A549 (cell line): ENCODE results near the gene TMPRSS11E. TPM values are rescaled to one million over a fixed set of nuclear protein-coding genes. Genes with fewer than 3 reads are reported as not detected.

Experiments
- ATAC-seq, 2 experiments: fragments of 200-7000 bp in 1 of 2; fragments of >200 bp in 1 of 2; cut with Nextera tagmentation in 1 of 2; cut with Tn5 transposase in 1 of 2; 3 replicates each; pipeline versions ENCODE4 v1.8.0 to v1.9.1; 2018 to 2020; ENCODE audit warnings: mild to moderate bottlenecking in 1 of 2, moderate library complexity in 1 of 2
- CTCF ChIA-PET: fragments of 300-600 bp; sonication (Branson Sonifier 250); formaldehyde crosslinking; extraction: SDS; loops from one replicate; lab custom pipeline; 2021; ENCODE audit warnings: antibody characterized with exemption, inconsistent platforms; lab: Yijun Ruan, JAX
- POLR2A ChIA-PET: fragments of 350-600 bp; formaldehyde crosslinking; extraction: SDS; loops from one replicate; lab custom pipeline; 2021; ENCODE audit warnings: antibody characterized with exemption, inconsistent platforms; lab: Yijun Ruan, JAX
- DNase-seq, 2 experiments: peaks; one replicate each; pipeline versions ENCODE4 v3.0.0 to v3.0.0-alpha.2; 2011 to 2016; ENCODE audit warnings: low read depth in 1 of 2, low spot score in 1 of 2
- FAIRE-seq: peaks from 2 replicates; lab custom pipeline; 2011; peaks lifted over from hg19 to GRCh38; lab: Jason Lieb, UNC
- H3K27ac ChIP-seq, 2 experiments: fragments of >200 bp; sonication (Bioruptor Twin); formaldehyde crosslinking; 3 replicates each; pipeline ENCODE4 v1.5.1; 2016 to 2017
- H3K4me1 ChIP-seq: fragments of >200 bp; sonication (Bioruptor Twin); formaldehyde crosslinking; 3 replicates; pipeline ENCODE4 v1.6.1; 2016
- H3K4me2 ChIP-seq: fragments of >200 bp; sonication (Bioruptor Twin); formaldehyde crosslinking; 3 replicates; pipeline ENCODE4 v1.6.1; 2016
- H3K4me3 ChIP-seq: fragments of >200 bp; sonication (Bioruptor Twin); formaldehyde crosslinking; 3 replicates; pipeline ENCODE4 v1.5.1; 2016
- H3K9me3 ChIP-seq: fragments of >200 bp; sonication (Bioruptor Twin); formaldehyde crosslinking; 3 replicates; pipeline ENCODE4 v1.6.1; 2016
- CEBPB ChIP-seq, 2 experiments: fragments of >200 bp in 1 of 2; sonication (Bioruptor Twin) in 1 of 2; formaldehyde crosslinking in 1 of 2; IDR thresholded peaks; 2 replicates each; pipeline ENCODE4 v1.6.1; 2012 to 2016
- CHD4 ChIP-seq: fragments of 200-600 bp; sonication (generic); IDR thresholded peaks from 2 replicates; pipeline ENCODE4 v1.6.1; 2016; ENCODE audit warnings: antibody characterized with exemption, mild to moderate bottlenecking, borderline replicate concordance
- EP300 ChIP-seq, 2 experiments: fragments of >200 bp; sonication (Bioruptor Twin); formaldehyde crosslinking; IDR thresholded peaks; 2 replicates in 1 of 2; 3 replicates in 1 of 2; pipeline ENCODE4 v1.6.1; 2016 to 2017
- ESRRA ChIP-seq: fragments of 150-350 bp; IDR thresholded peaks from 2 replicates; pipeline ENCODE4 v1.6.1; 2014; ENCODE audit warnings: mild to moderate bottlenecking, low read length, borderline replicate concordance
- FOSB ChIP-seq: fragments of 250-450 bp; sonication (Bioruptor Pico); IDR thresholded peaks from 2 replicates; pipeline ENCODE4 v1.5.0; 2020; ENCODE audit warnings: mild to moderate bottlenecking, moderate library complexity
- FOSL2 ChIP-seq, 2 experiments: fragments of 450-650 bp in 1 of 2; fragments of >200 bp in 1 of 2; sonication (Bioruptor Twin) in 1 of 2; formaldehyde crosslinking; IDR thresholded peaks; 2 replicates each; pipeline versions ENCODE4 v1.5.0 to v1.6.1; 2016 to 2020; ENCODE audit warnings: mild to moderate bottlenecking in 1 of 2, moderate library complexity in 1 of 2
- FOXS1 ChIP-seq: fragments of 250-450 bp; sonication (Bioruptor Pico); IDR thresholded peaks from 2 replicates; pipeline ENCODE4 v1.5.0; 2020; ENCODE audit warnings: mild to moderate bottlenecking, moderate library complexity
- HMGXB4 ChIP-seq: fragments of 250-450 bp; sonication (Bioruptor Pico); IDR thresholded peaks from 2 replicates; pipeline ENCODE4 v1.5.0; 2021; ENCODE audit warnings: mild to moderate bottlenecking, moderate library complexity, borderline replicate concordance
- HOXB5 ChIP-seq: fragments of 250-450 bp; sonication (Bioruptor Pico); IDR thresholded peaks from 2 replicates; pipeline ENCODE4 v1.5.0; 2020; ENCODE audit warnings: mild to moderate bottlenecking, moderate library complexity
- KDM5A ChIP-seq: fragments of 200-600 bp; sonication (generic); IDR thresholded peaks from 2 replicates; pipeline ENCODE4 v1.6.1; 2016; ENCODE audit warnings: antibody characterized with exemption, mild to moderate bottlenecking
- MAFK ChIP-seq: fragments of 450-650 bp; IDR thresholded peaks from 2 replicates; pipeline ENCODE4 v1.6.1; 2014; ENCODE audit not compliant: partially characterized antibody
- MAZ ChIP-seq: fragments of 150-350 bp; IDR thresholded peaks from 2 replicates; pipeline ENCODE4 v1.6.1; 2014; ENCODE audit warnings: antibody characterized with exemption, low read depth, low read length, borderline replicate concordance
- NR3C1 ChIP-seq: fragments of >200 bp; sonication (Bioruptor Twin); formaldehyde crosslinking; IDR thresholded peaks from 3 replicates; pipeline ENCODE4 v1.6.1; 2017
- POLR2A ChIP-seq: IDR thresholded peaks from 2 replicates; pipeline ENCODE4 v1.6.1; 2012; ENCODE audit warnings: mild to moderate bottlenecking, low read length
- RAD21 ChIP-seq, 2 experiments: fragments of >200 bp in 1 of 2; sonication (Bioruptor Twin) in 1 of 2; formaldehyde crosslinking in 1 of 2; IDR thresholded peaks in 1 of 2; conservative IDR thresholded peaks in 1 of 2; 2 replicates in 1 of 2; 3 replicates in 1 of 2; pipeline ENCODE4 v1.6.1; 2012 to 2018; ENCODE audit warnings: inconsistent platforms in 1 of 2
- RARB ChIP-seq: fragments of 250-450 bp; sonication (Bioruptor Pico); IDR thresholded peaks from 2 replicates; pipeline ENCODE4 v1.8.0; 2021; ENCODE audit warnings: mild to moderate bottlenecking, moderate library complexity
- RCOR1 ChIP-seq: fragments of 150-350 bp; IDR thresholded peaks from 2 replicates; pipeline ENCODE4 v1.6.1; 2014; ENCODE audit warnings: antibody characterized with exemption, low read length, low read depth
- RNF2 ChIP-seq: fragments of 200-600 bp; sonication (generic); IDR thresholded peaks from 2 replicates; pipeline ENCODE4 v1.6.1; 2016; ENCODE audit warnings: low read depth, mild to moderate bottlenecking, antibody characterized with exemption, moderate library complexity, borderline replicate concordance
- TP53 ChIP-seq: fragments of 250-450 bp; sonication (Bioruptor Pico); IDR thresholded peaks from 2 replicates; pipeline ENCODE4 v1.5.0; 2021; ENCODE audit warnings: mild to moderate bottlenecking, moderate library complexity
- USF2 ChIP-seq: fragments of 450-650 bp; IDR thresholded peaks from 2 replicates; pipeline ENCODE4 v1.6.1; 2014; ENCODE audit warnings: antibody characterized with exemption
- WGBS: methylation state at CpG from one replicate; pipeline ENCODE4 v1.1.6; 2017; ENCODE audit errors: missing lambda C conversion rate; 5-methylcytosine and 5-hydroxymethylcytosine counted together
- polyA minus RNA-seq: library from RNA; depleted of rRNA, polyadenylated mRNA; stranded (reverse); fragments of >200 nt; gene quantifications from 2 replicates; pipeline ENCODE4 v1.2.3, GENCODE V29; 2011; rRNA and poly(A)+ RNA removed
- polyA plus RNA-seq, 4 experiments: library from polyadenylated mRNA; depleted of rRNA in 3 of 4; stranded (reverse); fragments of >200 nt; fragmentation: RNase III in 1 of 4; extraction: RNeasy Plus Mini Kit Qiagen cat#74134 plus additional on column Dnase treatment in 1 of 4; gene quantifications; 2 replicates in 3 of 4; 3 replicates in 1 of 4; pipeline ENCODE4 v1.2.3, GENCODE V29; 2011 to 2017
- TF ChIP-seq, protein P1 (sequence below): IDR thresholded peaks from 2 replicates; pipeline ENCODE4 v1.6.1; 2012
- TF ChIP-seq, protein P2 (sequence below): fragments of >200 bp; sonication (Bioruptor Twin); formaldehyde crosslinking; IDR thresholded peaks from 2 replicates; pipeline ENCODE4 v1.6.1; 2016
- TF ChIP-seq, protein P3 (sequence below): fragments of >200 bp; sonication (Bioruptor Twin); formaldehyde crosslinking; IDR thresholded peaks from 3 replicates; pipeline ENCODE4 v1.6.1; 2016

Gene TMPRSS11E, protein sequence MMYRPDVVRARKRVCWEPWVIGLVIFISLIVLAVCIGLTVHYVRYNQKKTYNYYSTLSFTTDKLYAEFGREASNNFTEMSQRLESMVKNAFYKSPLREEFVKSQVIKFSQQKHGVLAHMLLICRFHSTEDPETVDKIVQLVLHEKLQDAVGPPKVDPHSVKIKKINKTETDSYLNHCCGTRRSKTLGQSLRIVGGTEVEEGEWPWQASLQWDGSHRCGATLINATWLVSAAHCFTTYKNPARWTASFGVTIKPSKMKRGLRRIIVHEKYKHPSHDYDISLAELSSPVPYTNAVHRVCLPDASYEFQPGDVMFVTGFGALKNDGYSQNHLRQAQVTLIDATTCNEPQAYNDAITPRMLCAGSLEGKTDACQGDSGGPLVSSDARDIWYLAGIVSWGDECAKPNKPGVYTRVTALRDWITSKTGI
- polyA plus RNA-seq (2011; rRNA removed), result not detected in 2 replicates
- polyA plus RNA-seq (2012; cell fraction: cytosol; rRNA removed), result not detected in 2 replicates
- polyA plus RNA-seq (2012; cell fraction: nucleus; rRNA removed), result not detected in 2 replicates
- not detected in 3 replicates for polyA plus RNA-seq (2017; fragmentation: RNase III; extraction: RNeasy Plus Mini Kit Qiagen cat#74134 plus additional on column Dnase treatment)
- not detected in 2 replicates for polyA minus RNA-seq

DNA sequence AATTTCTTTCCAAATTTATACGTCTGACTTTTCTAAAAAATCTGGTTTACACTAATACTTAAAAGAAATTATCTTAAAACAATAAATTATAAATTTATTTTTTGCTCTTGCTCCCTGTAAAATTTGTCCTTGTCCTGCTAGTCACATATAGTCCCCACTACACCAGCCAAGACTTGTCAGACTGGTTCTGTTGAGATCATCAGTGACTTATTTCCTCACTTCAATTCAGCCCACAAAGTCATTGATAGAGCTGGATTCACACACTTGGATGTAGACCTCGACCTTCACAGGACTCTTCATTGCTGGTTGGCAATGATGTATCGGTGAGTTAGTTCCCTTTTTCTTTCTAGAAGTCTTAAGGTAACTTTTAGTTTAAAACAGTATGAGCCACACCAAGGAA lies at the start of gene TMPRSS11E:
TMPRSS11E (plus strand) TSS at position 263 of the 400 bp plus-strand sequence; CDS start at position 313, 50 bp downstream.
- no peak for ATAC-seq
- no peak within 1 kb of the TSS for H3K4me2 ChIP-seq
- FAIRE-seq, result no peak
- H3K9me3 ChIP-seq, result no peaks in the 10 kb centered on the region
- H3K4me1 ChIP-seq, result no peaks in the 10 kb centered on the region
- ChIA-PET POLR2A (no interaction called here), CTCF (no interaction called here)
- no peak for TF ChIP-seq HOXB5
- TF ChIP-seq, all 56 proteins: peak for 0
- DNase-seq, result no peak
- Histone ChIP-seq H3K27ac (no peak within 1 kb of the TSS), H3K4me3 (no peak within 1 kb of the TSS)
- WGBS, result 49% methylated on average over 3 of the region's 3 CpGs

DNA sequence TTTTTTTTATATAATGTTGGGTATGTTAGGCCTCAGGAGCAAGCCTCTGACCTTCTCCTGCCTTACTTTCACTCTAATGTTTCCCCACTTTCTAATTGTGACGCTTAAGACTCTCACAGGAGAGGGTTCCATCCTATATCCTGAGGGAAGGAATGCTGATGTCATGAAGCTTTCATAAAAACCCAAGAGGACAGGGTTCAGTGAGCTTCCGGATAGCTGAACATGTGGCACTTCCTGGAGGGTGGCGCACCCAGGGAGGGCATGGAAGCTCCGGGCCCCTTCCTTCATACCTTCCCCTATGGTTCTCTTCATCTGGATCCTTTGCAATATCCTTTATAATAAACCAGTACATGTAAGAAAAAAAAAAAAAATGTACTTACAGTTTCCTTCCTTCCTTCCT lies 48.0 kb upstream of the TMPRSS11E start:
- H3K4me2 ChIP-seq, result no peak overlapping the region
- CTCF ChIA-PET, result no interaction called here
- WGBS, result 80% methylated on average over 4 of the region's 4 CpGs
- DNase-seq, result no peak
- no peak for FAIRE-seq
- no peak overlapping the region for H3K4me3 ChIP-seq
- TF ChIP-seq, protein P1, sequence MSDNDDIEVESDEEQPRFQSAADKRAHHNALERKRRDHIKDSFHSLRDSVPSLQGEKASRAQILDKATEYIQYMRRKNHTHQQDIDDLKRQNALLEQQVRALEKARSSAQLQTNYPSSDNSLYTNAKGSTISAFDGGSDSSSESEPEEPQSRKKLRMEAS, result no peak
- TF ChIP-seq NR3C1 (no peak), RARB (CRISPR knock-in tag) (no peak), FOSL2 (IDR thresholded peaks at IDR 0.05) (no peak), FOSL2 (CRISPR knock-in tag; IDR thresholded peaks at IDR 0.05) (no peak), TP53 (no peak)
- TF ChIP-seq, protein P2, sequence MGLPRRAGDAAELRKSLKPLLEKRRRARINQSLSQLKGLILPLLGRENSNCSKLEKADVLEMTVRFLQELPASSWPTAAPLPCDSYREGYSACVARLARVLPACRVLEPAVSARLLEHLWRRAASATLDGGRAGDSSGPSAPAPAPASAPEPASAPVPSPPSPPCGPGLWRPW, result no peak
- TF ChIP-seq, all 56 proteins: peak for 0
- no peak for ATAC-seq
- H3K4me1 ChIP-seq, result no peaks in the 10 kb centered on the region
- no peak overlapping the region for H3K27ac ChIP-seq
- POLR2A ChIA-PET, result no interaction called here
- H3K9me3 ChIP-seq, result no peaks in the 10 kb centered on the region

DNA sequence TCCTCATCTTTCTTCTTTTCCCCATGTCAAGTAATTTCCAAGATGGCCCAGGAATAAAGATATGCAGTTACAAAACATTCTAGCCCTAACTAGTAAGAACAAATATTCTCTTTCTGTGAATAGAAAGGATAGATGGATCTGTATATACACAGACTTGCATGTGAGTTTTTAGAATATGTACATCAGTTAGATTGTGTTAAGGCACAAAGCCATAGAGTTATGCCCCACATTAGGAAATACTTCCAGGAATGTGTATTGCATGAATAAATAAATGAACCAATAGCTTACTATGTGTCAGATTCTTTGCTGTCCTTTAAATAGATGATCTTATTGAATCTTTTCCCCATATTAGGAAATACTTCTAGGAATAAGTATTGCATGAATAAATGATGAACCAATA lies 46.0 kb upstream of the TMPRSS11E start:
- ATAC-seq (no peak), DNase-seq (no peak), FAIRE-seq (no peak)
- H3K4me1 ChIP-seq, result no peaks in the 10 kb centered on the region
- ChIA-PET POLR2A (no interaction called here), CTCF (no interaction called here)
- no peak overlapping the region for H3K4me3 ChIP-seq
- no peaks in the 10 kb centered on the region for H3K9me3 ChIP-seq
- no peak for TF ChIP-seq RAD21 (conservative IDR thresholded peaks at IDR 0.05 in 1 of 2, IDR thresholded peaks at IDR 0.05 in 1 of 2)
- TF ChIP-seq MAZ, result no peak
- TF ChIP-seq EP300 (IDR thresholded peaks at IDR 0.05), result no peak
- no peak for TF ChIP-seq POLR2A
- TF ChIP-seq KDM5A, result no peak
- TF ChIP-seq FOXS1, result no peak
- TF ChIP-seq, protein P3, sequence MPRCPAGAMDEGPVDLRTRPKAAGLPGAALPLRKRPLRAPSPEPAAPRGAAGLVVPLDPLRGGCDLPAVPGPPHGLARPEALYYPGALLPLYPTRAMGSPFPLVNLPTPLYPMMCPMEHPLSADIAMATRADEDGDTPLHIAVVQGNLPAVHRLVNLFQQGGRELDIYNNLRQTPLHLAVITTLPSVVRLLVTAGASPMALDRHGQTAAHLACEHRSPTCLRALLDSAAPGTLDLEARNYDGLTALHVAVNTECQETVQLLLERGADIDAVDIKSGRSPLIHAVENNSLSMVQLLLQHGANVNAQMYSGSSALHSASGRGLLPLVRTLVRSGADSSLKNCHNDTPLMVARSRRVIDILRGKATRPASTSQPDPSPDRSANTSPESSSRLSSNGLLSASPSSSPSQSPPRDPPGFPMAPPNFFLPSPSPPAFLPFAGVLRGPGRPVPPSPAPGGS, result no peak
- no peak for TF ChIP-seq FOSB
- TF ChIP-seq HMGXB4, result no peak
- TF ChIP-seq USF2, result no peak
- no peak for TF ChIP-seq RNF2
- no peak for TF ChIP-seq ESRRA
- no peak for TF ChIP-seq CHD4
- TF ChIP-seq MAFK, result no peak
- no peak for TF ChIP-seq CEBPB (IDR thresholded peaks at IDR 0.05)
- TF ChIP-seq NR3C1, result no peak
- TF ChIP-seq RCOR1, result no peak
- H3K4me2 ChIP-seq, result no peak overlapping the region
- H3K27ac ChIP-seq, result no peak overlapping the region
